Lung (tissue), 16 donors: ENCODE results near the gene BAHCC1. TPM values are rescaled to one million over a fixed set of nuclear protein-coding genes. Genes with fewer than 3 reads are reported as not detected.

Experiments
- ATAC-seq: fragments of 200-7000 bp; cut with Tn5 transposase; one replicate; pipeline ENCODE4 v1.9.1; 2020; ENCODE audit warnings: moderate number of reproducible peaks; ENCODE audit not compliant: insufficient read depth, low FRiP score
- DNase-seq, 3 donors: peaks; one replicate each; pipeline ENCODE4 v3.0.0-alpha.2; 2013 to 2017
- H3K27ac ChIP-seq, 2 donors: one replicate each; pipeline ENCODE4 v1.5.1; 2013; ENCODE audit warnings: mild to moderate bottlenecking in 2 of 2, moderate library complexity in 2 of 2, control low read depth in 1 of 2, inconsistent platforms in 1 of 2, low read depth in 1 of 2, low read length in 1 of 2
- H3K27me3 ChIP-seq, 3 donors: one replicate each; pipeline ENCODE4 v1.5.1; 2013; ENCODE audit warnings: low read length in 2 of 3; ENCODE audit not compliant: control insufficient read depth in 3 of 3, insufficient read depth in 3 of 3
- H3K36me3 ChIP-seq, 4 donors: one replicate each; pipeline ENCODE4 v1.5.1; 2013; ENCODE audit warnings: low read length in 4 of 4, mild to moderate bottlenecking in 1 of 4, moderate library complexity in 1 of 4; ENCODE audit not compliant: control insufficient read depth in 4 of 4, insufficient read depth in 4 of 4
- H3K4me1 ChIP-seq, 5 donors: one replicate each; pipeline ENCODE4 v1.5.1; 2013; ENCODE audit warnings: low read length in 5 of 5, mild to moderate bottlenecking in 2 of 5, moderate library complexity in 1 of 5; ENCODE audit not compliant: control insufficient read depth in 5 of 5, insufficient read depth in 5 of 5
- H3K4me3 ChIP-seq: one replicate; pipeline ENCODE4 v1.5.1; 2013; ENCODE audit warnings: mild to moderate bottlenecking, control low read depth, moderate library complexity
- H3K9ac ChIP-seq, 2 donors: one replicate each; pipeline ENCODE4 v1.5.1; 2013; ENCODE audit warnings: low read length in 2 of 2, control low read depth in 1 of 2; ENCODE audit not compliant: insufficient read depth in 1 of 2
- H3K9me3 ChIP-seq, 4 donors: one replicate each; pipeline ENCODE4 v1.5.1; 2013; ENCODE audit warnings: low read length in 3 of 4, mild to moderate bottlenecking in 1 of 4, moderate library complexity in 1 of 4; ENCODE audit not compliant: control insufficient read depth in 4 of 4, insufficient read depth in 3 of 4
- WGBS, 2 donors: extraction: QIAGEN DNeasy Blood & Tissue Kit; methylation state at CpG; one replicate each; pipeline ENCODE4 v1.1.7; 2013; 5-methylcytosine and 5-hydroxymethylcytosine counted together
- long read RNA-seq, 5 donors: transcript quantifications; one replicate each; lab custom pipeline, GENCODE V29; 2026
- polyA plus RNA-seq, 2 donors: library from polyadenylated mRNA; stranded (reverse); fragments of 200-250 nt; gene quantifications; one replicate each; pipeline ENCODE4 v1.2.1, GENCODE V29; 2013
- total RNA-seq, 2 donors: library from RNA; depleted of rRNA in 1 of 2; stranded (reverse); fragments of >200 nt in 1 of 2; gene quantifications; one replicate each; pipeline ENCODE4 v1.2.1, GENCODE V29; 2014 to 2021
- TF ChIP-seq, protein P1 (sequence below): IDR thresholded peaks from 2 replicates; pipeline ENCODE4 v1.5.1; 2012; ENCODE audit warnings: mild to moderate bottlenecking; ENCODE audit errors: control extremely low read depth, extremely low read depth
- donor health status: control.
- donor health status: control.
- donor health status: Bipolar disorder and iron deficiency.
- donor health status: healthy.
- donor health status: DM: yes; HTN: yes; CAD: no.

Gene BAHCC1
- 10 to 100 TPM; 24.4 to 24.9 TPM for total RNA-seq
- 10 to 100 TPM in 1 of 2 donors, 1 to 10 TPM in 1; 7.6 to 10.5 TPM for polyA plus RNA-seq
- long read RNA-seq, donor 1, partial matches to known transcripts = 0 of 1 reads
- long read RNA-seq, donor 1, other reads (novel, unspliced or antisense) = 0 of 1 reads
- long read RNA-seq, donor 2, partial matches to known transcripts = 0 of 2 reads
- long read RNA-seq, donor 2, other reads (novel, unspliced or antisense) = 0 of 2 reads
- long read RNA-seq, donor 3 = 0 reads
- long read RNA-seq, donor 4, partial matches to known transcripts = 0 of 2 reads
- long read RNA-seq, donor 4, other reads (novel, unspliced or antisense) = 0 of 2 reads
- long read RNA-seq, donor 5, partial matches to known transcripts = 9 of 15 reads
- long read RNA-seq, donor 5, other reads (novel, unspliced or antisense) = 0 of 15 reads

DNA sequence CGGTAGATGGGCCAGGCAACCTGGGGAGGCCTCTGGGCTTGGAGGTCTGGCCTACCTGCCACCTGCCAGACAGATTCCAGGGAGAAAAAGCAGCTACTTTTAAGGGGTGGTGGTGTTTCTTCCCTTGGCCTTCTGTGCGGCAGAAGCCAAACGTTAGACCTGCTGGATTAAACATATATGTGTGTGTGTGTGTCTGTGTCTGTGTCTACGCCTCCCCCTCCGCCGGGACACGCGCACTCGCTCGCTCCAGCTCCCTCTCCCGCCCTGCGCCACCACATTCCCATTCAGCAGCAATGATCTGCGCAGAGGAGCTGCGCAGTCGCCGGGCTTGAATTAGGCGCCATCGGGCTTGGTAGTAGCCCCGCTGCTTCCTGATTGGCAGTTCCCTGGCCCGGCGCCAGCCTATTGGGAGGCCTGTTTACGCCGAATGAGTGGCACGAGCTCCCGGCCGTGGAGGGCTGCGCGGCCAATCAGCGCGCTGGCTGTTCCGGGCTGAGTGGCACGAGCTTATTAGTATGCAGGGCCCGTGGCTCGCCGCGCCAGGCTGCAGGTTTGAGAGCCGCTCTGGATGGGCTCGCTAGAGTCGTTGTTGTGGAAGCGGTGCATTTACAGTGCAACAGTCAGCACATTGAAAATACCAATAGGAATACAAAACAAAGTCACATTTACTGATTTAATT, at the start of gene BAHCC1:
TSS of gene BAHCC1 (plus strand) at position 537 of the 679 bp plus-strand sequence. CDS start 4,283 bp downstream, outside the sequence.
- ATAC-seq (peak; percentile 82), DNase-seq (peak; percentile 100)
- Histone ChIP-seq H3K9ac (peak within 1 kb of the TSS; percentile 68 to 90), H3K27me3 (no peaks in the 10 kb centered on the region), H3K4me3 (peak within 1 kb of the TSS; percentile 76), H3K27ac (peak within 1 kb of the TSS; percentile 95 to 97), H3K9me3 (no peaks in the 10 kb centered on the region), H3K4me1 (peaks cover 0 to 53% (median 19%) of the 10 kb centered on the region in 5 donors), H3K36me3 (peaks cover 0 to 4% (median 3%) of the 10 kb centered on the region in 4 donors)
- TF ChIP-seq, protein P1, sequence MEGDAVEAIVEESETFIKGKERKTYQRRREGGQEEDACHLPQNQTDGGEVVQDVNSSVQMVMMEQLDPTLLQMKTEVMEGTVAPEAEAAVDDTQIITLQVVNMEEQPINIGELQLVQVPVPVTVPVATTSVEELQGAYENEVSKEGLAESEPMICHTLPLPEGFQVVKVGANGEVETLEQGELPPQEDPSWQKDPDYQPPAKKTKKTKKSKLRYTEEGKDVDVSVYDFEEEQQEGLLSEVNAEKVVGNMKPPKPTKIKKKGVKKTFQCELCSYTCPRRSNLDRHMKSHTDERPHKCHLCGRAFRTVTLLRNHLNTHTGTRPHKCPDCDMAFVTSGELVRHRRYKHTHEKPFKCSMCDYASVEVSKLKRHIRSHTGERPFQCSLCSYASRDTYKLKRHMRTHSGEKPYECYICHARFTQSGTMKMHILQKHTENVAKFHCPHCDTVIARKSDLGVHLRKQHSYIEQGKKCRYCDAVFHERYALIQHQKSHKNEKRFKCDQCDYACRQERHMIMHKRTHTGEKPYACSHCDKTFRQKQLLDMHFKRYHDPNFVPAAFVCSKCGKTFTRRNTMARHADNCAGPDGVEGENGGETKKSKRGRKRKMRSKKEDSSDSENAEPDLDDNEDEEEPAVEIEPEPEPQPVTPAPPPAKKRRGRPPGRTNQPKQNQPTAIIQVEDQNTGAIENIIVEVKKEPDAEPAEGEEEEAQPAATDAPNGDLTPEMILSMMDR = no peak
- WGBS, 2 donors = 1% methylated on average over 40 of the region's 40 CpGs

- Histone ChIP-seq H3K4me3 (peak overlapping the region; percentile 10), H3K27me3 (no peaks in the 10 kb centered on the region), H3K4me1 (peaks cover 0 to 28% (median 11%) of the 10 kb centered on the region in 5 donors)
Measured at GRCh38 chr17:81346090-81346907, 49.0 kb upstream of the BAHCC1 start.

DNA sequence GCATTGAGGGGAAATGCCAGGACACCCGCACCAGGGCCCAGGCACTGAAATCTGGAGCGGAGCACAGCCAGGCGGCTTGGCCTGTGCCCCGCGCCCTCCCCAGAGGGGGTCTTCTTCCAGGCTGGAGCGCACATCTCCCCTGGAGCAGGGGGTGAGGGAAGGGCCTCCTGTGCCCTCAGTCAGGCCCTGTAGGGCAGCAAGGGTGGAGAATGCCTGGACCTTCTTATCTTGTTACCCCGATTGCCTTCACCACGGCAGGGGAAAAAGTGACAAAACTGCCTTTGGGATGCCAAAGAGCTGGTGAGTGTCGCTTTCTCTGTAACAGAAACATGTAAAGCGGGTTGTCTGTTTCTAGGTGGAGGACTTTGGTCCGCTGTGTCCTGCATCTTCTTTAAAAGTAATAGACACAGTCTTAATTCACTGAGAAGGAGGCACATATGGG, 48.3 kb upstream of the BAHCC1 start:
- peak overlapping the region; percentile 37 to 59 for H3K9ac ChIP-seq
- H3K9me3 ChIP-seq = peaks cover 0 to 2% (median 0%) of the 10 kb centered on the region in 4 donors
- DNase-seq (no peak), ATAC-seq (no peak)
- H3K4me1 ChIP-seq = peaks cover 0 to 28% (median 11%) of the 10 kb centered on the region in 5 donors
- H3K36me3 ChIP-seq = peaks cover 0 to 5% (median 0%) of the 10 kb centered on the region in 4 donors
- 85% methylated on average over 11 of the region's 11 CpGs for WGBS, 2 donors
- peak overlapping the region; percentile 70 to 90 for H3K27ac ChIP-seq
- H3K27me3 ChIP-seq = no peaks in the 10 kb centered on the region
- H3K4me3 ChIP-seq = peak overlapping the region; percentile 10
- TF ChIP-seq, protein P1 = no peak

More at GRCh38 chr17:81346090-81346907, 49.0 kb upstream of the BAHCC1 start:
- TF ChIP-seq, protein P1 = no peak
- WGBS, 2 donors = 2 to 5% methylated on average over 45 to 91 of the region's 91 CpGs
- Histone ChIP-seq H3K9me3 (peaks cover 0 to 2% (median 0%) of the 10 kb centered on the region in 4 donors), H3K36me3 (peaks cover 0 to 5% (median 0%) of the 10 kb centered on the region in 4 donors), H3K27ac (peak overlapping the region; percentile 70 to 90), H3K9ac (peak overlapping the region; percentile 37 to 59)
- ATAC-seq (peak; percentile 84), DNase-seq (peak; percentile 98 to 99 (median 99))
